ENCODE results near the gene MBNL3.

DNA sequence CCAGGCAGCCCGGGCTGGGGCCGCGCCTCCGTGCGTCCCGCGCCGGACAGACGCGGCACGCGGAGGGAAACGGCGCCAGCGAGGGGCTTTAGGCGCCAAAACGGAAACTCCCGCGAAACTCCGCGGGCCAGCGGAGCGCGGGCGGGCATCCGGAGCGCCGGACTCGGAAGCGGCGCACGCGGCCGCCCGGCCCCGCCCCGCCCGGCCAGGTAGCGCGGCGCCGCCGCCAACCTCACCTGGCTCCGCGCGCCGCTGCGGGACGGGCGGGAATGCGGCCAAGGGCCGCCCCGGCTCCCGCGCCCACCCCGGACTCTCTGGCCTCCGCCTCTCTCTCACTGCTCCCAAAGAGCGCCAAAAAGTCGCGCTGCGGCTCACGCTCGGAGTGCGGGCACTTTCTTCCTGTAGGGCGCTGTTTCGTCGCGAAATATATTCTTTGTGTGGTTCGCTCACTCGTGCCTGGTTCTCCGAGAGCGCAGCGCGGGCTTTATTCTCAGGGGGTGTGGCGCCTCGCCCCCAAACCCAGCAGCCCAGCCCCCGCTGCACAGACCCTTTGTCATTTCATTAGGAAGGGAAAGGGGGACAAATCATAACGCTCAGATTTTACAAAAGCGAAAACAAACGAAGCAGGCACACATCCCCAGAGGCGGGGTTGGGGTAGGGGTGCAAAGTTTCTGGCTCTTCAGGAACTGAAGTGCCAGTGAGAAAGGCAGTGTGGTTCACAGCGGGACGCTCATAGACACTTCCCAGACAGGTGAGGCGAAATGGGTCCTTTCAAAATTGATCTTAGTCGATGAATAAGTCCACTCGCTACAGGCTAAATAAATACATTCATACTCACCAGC lies 961 bp upstream of the MBNL3 start:
- TF ChIP-seq, protein P1, sequence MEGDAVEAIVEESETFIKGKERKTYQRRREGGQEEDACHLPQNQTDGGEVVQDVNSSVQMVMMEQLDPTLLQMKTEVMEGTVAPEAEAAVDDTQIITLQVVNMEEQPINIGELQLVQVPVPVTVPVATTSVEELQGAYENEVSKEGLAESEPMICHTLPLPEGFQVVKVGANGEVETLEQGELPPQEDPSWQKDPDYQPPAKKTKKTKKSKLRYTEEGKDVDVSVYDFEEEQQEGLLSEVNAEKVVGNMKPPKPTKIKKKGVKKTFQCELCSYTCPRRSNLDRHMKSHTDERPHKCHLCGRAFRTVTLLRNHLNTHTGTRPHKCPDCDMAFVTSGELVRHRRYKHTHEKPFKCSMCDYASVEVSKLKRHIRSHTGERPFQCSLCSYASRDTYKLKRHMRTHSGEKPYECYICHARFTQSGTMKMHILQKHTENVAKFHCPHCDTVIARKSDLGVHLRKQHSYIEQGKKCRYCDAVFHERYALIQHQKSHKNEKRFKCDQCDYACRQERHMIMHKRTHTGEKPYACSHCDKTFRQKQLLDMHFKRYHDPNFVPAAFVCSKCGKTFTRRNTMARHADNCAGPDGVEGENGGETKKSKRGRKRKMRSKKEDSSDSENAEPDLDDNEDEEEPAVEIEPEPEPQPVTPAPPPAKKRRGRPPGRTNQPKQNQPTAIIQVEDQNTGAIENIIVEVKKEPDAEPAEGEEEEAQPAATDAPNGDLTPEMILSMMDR (IDR thresholded peaks at IDR 0.05; ENCODE audit: low read length), result no peak
- TF ChIP-seq EZH2 (IDR thresholded peaks at IDR 0.05; ENCODE audit: borderline replicate concordance, low read length), result no peak

All from OCI-LY1 (cell line).